GM21737 (cell line): ENCODE measurements around the gene CYB561A3.
"Not testable (repeated sequence)": the region's sequence is repeated elsewhere in the genome, so short reads cannot be mapped to it uniquely, and the experiment has no call there.

ENCODE experiments used
- ATAC-seq: cut with Tn5 transposase; IDR thresholded peaks from one replicate; pipeline ENCODE4 v1.9.1; 2021; ENCODE audit warnings: mild to moderate bottlenecking, moderate library complexity; ENCODE audit not compliant: unreplicated experiment

CYB561A3 gene, protein sequence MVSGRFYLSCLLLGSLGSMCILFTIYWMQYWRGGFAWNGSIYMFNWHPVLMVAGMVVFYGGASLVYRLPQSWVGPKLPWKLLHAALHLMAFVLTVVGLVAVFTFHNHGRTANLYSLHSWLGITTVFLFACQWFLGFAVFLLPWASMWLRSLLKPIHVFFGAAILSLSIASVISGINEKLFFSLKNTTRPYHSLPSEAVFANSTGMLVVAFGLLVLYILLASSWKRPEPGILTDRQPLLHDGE

DNA sequence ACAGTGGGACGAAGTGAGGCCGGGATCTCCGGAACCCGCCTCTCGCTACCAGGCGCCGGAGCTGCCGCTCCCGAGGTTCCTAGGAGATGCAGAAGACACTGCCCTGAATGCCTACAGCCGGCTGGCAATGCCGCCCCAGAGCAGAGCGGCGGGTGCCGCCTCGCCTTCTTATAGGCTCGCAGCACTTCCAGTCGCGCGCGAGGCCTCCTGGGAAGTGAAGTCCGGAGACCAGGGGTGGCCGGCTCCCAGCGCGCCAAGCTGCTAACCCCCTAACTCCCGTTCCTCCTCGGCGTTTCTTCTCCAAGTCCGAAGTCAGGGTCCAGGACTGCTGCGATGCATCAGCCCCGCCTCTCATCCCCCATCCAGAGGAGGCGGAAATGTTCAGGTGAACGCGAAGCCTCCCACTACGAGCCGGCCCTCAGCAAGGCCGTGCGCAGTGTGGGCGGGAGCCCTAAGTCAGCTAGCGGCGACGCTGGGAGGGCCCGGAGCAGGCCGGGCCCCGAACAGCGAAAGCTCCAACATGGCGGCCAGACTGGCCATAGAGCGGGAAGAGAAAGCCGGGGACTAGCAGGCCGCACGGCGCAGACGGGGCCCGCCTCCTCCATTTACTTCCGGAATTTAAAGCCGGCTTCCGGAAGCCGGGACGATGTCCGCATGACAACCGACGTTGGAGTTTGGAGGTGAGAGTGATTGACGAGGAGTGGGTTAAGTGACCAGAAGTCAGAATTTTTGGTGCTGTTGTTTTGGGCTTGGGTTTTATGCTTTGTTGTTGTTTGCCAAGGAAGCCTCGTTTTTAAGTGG lies at the start of gene CYB561A3, which contains the start of gene TMEM138:
Gene CYB561A3, minus strand, starts transcription at position 142 of the 801 bp plus-strand sequence. CDS start 5,169 bp downstream, outside the sequence.
Gene TMEM138, plus strand, starts transcription at position 634 of the 801 bp plus-strand sequence. CDS start 2,017 bp downstream, outside the sequence.
- ATAC-seq: peak; percentile 73

DNA sequence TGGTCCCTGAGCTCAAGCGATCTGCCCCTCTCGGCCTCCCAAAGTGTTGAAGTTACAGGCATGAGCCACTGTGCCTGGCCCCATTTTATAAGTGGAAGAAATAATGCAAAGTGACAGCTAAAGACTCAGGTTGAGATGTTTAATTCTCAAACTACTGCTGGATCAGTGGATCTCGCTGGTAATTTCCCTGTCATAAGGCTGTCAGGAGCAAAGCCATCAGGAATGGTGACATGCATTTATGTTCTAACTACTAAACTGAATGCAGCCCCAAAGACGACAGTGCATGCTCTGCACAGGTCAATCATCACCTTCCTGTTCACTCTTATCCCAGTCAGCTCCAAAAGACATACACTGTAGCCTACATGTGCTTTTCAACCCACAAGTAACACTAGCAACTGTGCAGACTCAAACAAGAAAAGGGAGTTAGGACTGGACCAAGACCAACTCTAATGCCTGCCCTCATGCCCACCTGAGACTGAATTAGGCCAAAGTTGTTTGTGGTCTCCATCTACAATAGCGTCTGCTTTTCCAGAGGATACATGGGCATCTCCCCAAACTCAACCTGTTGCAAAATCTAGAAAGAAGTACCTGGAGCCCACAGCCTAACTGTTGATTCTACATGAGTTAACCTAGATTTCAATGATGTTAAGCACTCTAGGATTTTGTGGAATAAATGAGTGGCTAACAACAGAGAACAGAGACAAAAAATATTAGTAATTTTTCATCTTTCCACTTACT lies 45.5 kb upstream of the CYB561A3 start:
- ATAC-seq: no peak

DNA sequence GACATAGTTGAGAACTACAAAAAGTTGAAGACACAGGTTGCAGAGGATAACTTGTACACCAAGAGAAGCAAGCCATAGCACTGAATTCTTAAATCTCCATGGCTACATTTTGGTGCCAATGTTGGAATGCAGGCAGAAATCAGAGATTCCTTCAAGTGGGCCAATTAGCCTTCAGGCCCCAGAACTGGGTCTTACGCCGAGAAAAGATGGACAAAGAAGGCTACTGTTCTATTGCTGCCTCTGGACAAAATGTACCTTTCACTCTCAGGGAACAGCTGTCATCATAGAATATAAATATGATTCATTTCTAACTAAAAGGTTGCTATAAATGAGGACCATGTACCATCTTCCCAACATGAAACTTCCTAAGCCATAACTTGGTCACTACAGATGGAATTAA lies 44.4 kb upstream of the CYB561A3 start:
- no peak for ATAC-seq

DNA sequence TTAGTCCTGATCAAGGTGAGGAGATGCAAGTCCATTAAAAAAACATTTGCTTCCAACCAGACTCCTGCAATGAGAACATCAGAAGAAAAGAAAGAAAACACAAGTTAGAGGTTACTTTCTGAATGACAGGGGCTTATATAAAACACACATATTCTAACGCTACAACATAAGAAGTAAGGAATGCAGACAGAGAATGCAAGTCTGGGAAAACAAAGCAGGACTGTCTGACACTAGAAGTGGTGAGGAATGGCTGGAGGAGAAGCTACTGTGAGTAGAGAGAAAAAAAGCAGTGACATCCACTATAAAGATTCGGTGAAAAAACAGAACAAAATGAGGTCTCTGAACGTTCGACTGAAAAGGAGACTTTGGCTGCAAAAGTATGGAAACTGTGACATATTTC lies 43.0 kb upstream of the CYB561A3 start:
- ATAC-seq: no peak

DNA sequence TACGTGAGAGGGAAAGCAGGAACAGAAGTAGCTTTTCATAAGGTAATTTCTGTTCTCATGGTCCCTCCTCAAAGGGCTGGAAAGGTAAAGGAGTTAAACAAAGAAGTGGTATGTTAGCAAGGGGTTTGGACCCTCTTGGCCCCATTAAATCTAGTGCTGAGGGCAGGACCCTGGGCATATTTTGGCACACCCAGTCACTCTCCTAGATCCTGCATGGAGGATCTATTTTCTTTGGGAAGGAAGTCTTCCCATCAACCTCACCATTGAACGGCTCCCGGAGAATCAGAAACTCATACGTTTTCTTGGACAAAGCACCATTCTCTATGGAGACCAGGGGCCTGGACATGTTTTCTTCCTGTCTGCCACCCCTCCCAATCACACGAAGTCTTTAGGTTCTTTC lies 42.4 kb upstream of the CYB561A3 start:
- no peak for ATAC-seq

DNA sequence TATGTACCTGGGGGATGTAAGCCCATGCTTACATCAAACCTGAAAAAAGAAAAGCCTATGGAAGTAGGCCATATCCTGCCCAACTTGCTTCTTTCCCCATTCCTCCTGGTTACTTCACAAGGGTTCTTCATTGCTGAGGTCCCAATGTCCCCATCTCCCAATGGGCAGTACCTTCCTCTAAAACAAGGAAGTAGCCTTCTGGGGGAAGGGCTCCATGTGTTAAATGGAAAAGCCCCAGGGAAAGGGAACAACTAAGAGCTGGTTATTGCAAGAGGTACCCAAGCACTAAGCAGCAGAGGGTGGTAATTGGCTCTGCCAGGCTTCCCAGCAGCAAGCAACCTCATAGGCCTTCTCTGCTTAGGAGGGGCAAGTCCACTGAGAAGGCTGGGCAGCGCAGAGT lies 42.0 kb upstream of the CYB561A3 start:
- ATAC-seq: no peak

DNA sequence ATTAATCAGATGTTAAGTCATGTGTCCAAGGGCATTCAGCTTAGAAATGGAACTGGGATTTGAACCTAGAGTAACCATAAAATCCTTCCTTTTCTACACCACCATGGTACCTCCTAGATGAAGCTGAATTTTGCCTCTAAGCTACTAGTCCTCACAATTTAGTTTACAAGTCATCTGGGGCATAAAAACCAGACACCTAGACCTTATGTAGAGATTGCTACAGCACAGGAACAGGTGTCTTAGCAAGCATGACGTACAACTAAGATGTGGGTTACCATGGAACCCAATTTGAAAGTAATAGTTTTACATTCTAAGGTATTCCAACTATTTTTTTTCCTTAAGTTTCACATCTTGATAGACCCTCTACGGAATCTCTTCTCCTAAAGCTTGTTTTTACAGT lies 39.9 kb upstream of the CYB561A3 start:
- ATAC-seq: no peak

DNA sequence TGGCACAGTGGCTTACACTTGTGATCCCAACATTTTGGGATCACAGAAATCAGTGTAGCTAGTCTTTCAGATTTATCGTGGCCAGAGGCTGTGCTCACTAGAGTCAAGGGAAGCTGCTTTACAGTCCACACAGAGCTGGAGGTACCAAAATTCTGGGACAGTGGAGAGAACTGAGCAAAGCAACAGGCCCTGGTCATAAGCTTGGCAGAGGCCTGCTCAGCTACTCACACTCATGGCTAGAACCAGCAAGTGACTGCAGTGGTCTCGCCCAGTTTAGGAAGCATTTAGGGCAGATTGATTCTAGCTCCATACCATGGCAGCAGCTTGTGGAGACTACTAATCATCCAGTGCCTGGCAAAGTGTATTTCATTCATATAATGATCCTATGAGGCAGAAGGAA lies 39.5 kb upstream of the CYB561A3 start:
- ATAC-seq: no peak

DNA sequence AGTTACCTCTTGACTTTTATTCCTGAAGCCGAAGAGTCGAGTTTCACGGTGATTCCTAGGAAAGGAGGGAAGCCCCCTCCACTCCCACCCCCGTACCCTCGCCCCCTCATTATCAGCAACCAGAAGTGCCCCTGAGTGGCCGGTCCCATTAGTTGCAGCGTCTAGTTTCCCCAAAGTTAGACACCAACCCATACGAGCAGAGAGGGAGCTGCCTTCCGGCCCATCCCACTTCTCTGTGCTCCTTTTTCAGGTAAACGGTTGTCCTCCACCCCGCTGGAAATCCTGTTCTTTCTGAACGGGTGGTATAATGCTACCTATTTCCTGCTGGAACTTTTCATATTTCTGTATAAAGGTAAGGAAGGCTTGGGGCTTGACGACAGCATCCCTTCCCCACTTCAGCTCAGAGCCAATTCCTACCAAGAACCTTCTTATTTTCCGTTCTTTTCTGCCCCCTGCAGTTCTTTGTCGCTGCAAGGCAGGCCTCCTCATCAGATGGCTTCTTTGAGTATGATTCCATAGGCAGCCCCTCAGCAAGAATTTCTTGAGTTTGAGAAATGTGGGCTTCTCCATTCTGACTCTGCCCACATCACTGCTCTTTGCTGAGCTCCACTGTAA lies 31.4 kb upstream of the CYB561A3 start:
- ATAC-seq: no peak

DNA sequence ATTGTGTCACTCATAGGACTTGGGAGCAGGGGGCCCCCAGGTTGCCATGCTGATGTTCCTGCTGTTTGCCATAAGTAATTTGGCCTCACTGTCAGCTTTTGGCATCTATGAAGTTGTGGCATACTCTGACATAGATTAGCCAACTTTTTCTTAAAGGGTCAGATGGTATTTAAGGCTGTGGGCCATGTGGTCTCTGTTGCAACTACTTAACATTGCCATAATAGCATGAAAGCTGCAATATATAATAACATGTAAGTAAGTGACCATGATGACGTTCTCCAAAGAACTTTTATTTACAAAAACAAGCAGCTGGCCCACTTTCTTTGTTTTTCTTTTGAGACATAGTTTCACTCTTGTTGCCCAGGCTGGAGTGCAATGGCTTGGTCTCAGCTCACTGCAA lies 28.5 kb upstream of the CYB561A3 start:
- ATAC-seq: no peak

DNA sequence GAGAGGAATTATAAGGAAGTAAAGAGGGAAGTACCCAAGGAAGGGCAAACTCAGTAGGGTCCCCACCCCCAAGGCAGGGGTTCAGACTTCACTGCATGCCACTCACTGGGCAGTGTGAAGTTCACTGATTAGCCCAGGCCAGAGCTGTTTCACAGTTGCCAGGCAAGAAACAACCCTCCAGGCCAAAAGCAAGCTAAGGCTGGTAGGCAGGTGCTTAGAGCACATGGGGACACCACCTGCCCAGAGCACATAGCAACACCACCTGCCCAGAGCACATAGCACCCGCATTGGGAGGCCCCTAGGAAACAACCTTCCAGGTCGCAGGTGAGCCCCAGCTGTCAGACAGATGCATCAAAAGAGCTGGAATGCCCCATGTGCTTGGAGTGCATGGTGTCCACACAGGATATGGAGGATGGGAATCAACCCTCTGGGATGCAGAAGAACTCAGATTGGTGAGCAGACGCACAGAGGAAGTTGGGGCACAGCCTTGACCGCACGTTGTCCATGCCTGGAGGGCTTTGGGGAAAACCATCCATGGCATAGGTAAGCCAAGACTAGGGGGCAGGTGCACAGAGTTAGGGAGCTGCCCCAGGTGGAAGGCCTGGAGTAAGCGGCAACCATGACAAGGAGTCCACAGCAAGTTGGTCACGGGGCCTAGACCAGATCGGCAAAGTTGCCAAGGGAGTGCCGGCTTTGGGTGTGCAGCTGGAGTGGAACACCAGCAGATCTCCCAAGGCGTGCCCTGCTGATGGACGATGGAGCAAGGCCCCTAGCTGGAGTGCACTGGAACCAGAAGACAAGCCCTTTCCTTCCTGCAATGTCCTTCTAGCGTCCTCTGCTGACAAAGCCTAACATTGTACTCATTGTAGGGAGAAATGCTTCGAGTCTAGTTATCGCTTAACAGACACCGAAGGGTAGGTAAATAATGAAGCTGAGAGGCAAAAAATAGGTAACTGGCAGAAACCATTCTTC lies 22.9 kb upstream of the CYB561A3 start:
- ATAC-seq: no peak

DNA sequence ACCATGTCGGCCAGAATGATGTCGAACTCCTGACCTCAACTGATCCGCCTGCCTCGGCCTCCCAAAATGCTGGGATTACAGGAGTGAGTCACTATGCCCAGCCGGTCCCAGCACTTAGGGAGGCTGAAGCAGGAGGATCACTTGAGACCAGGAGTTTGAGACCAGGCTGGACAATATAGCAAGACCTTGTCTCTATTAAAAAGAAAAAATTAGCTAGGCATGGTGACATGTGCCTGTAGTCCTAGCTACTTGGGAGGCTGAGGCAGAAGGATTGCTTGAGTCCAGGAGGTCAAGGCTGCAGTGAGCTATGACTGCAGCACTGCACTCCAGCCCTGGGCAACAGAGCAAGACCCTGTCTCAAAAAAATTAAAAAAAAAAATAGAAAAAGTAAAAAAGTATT lies 22.2 kb upstream of the CYB561A3 start:
- not testable (repeated sequence) for ATAC-seq

DNA sequence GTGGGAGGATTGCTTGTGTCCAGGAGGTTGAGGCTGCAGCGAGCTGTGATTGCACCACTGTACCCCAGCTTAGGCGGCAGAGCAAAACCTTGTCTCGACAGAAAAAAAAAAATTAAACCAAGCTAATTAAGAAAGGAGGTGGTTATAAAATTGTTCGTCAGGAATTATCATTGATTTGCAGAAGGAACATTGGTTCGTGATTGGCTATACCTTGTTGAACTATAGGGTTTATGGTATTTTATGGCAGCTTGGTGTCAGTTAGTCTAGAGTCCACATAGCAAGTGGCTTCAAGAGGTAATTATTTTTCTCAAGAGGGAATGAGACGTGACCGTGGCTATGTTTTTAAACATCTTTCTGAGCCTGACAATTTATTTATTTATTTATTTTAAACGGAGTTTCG lies 19.2 kb upstream of the CYB561A3 start:
- ATAC-seq: no peak

DNA sequence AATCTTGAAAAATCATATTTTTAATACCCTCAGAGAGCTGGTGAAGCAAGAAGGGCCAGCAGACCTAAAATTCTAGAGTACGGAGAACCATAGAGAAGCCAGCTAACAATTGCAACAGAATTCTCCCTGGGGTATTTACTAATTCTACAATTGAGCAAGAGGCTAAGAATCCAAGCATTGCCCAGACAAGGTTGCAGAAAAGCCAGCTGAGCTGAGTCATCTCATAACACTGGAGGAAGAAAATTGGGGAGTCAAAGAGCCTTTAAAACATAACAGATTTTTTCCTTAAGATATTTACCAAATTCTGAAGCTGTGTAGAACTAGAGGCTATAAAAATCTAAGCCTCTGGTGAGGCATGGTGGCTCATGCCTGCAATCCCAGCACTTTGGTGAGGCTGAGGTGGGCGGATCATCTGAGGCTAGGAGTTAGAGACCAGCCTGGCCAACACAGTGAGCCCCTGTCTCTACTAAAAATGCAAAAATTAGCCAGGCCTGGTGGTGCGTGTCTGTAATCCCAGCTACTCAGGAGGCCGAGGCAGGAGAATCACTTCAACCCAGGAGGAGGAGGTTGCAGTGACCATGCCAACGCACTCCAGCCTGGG lies 17.1 kb upstream of the CYB561A3 start:
- ATAC-seq: no peak

DNA sequence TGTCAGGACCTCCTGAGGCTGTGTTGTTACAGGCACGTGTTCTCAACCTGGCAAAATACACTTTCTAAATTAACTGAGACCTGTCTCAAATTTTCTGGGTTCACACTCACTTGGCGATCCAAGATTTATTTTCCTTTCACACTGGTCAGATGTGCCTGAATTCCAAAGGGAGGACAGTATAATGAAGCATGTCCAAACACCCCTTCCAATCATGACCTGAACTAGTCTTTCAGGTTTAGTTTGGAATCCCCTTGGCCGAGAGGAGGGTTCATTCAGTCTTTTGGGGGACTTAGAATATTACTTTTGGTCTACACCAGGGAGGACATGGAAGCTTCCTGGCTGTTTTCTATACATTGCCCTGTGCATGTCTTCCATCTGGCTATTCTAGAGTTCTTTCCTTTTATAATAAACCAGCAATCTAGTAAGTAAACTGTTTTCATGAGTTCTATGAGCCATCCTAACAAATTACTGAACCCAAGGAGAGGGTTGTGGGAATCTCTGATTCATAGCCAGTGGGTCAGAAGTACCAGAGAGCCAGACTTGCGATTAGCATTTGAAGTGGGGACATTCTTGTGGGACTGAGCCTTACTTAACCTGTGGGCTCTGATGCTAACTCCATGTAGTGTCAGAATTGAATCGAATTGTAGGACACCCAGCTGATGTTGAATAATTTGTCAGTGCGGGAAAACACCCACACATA lies 15.9 kb upstream of the CYB561A3 start:
- ATAC-seq: no peak

DNA sequence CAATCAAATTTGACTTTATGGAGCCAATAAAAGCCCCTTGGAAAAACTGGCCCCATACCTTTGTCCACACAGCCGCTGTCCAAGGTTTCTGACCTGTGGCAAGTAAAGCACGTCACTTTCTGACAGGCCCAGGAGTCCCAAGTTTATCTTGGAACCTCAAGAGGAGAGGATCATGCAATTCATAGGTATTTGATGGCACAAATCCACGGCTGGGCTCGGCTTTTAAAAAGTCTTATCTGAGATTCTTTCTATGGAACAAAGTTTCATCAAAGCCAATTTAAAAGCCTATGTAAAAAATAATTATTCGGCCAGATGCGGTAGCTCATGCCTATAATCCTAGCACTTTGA lies 14.1 kb upstream of the CYB561A3 start:
- no peak for ATAC-seq

DNA sequence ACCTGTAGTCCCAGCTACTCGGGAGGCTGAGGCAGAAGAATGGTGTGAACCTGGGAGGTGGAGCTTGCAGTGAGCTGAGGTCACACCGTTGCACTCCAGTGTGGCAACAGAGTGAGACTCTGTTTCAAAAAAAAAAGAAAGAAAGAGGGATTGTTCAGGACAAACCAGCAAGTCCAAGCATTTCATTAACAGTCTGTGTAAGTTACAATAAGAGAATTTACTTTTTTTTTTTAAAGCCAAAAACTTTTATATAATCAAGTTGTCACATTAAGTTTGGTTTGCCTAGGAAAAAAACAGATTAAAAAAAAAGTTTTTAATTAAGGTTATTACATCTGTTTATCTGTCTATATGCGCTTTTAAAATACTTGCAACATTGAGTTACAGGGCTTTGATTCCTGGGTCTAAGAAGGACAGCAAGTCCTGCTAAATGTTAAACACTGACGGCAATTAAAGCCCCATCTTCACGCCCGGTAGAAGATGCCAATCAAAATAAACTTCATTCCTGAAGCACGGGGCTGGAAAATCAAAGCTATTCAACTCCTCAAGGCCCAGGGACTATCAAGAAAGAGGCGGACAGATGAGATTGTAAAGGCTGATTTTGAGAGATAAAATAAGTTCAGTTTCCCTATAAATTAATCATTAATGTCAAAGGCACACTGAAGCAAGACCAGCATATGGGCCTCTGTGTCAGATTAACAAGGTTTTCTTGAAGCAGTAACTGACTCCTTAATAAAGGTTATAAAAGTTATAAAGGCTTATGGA lies 11.2 kb upstream of the CYB561A3 start:
- ATAC-seq: no peak

DNA sequence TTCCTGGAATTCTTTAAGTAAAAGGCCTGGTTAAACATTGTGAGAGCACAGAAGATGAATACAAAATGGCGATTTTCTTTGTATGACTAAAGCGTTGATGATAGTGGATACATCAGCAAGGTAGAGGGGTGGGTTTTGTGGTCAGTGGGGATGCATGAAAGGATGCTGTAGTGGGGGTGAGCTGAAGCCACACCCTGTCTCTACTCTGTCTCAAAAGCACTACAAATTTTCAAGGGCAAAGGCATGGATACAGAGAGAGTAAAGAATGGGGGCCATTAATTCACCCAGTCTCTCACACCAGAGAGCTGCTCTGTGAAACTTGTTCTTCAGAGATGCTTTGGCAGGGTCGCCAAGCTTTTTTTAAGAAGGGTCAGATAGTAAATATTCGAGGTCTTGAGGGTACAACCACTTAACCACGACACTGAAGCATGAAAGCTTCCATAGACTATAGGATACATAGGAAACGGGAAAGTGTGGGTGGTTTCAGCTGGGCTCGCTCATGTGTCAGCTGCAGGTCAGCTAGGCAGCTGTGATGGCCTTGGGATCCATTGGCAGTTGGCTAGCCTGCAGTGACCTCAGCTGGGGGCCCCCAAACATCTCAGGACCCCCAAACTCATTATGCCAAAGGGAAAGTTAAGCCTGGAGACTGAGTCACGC lies 8.8 kb upstream of the CYB561A3 start:
- no peak for ATAC-seq
